ENCODE data around the gene ELFN2. TPM values are rescaled to one million over a fixed set of nuclear protein-coding genes. Genes with fewer than 3 reads are reported as not detected.
A peak's percentile ranks its signal among the peaks of the same experiment; 100 is the strongest.

ELFN2 gene
- total RNA-seq, 1 experiment from 2014 or later = 4.0 TPM

- intact Hi-C loops (cut with micrococcal nuclease; ENCODE audit: unreplicated experiment) = no loop called here
- H3K27ac Mint-ChIP-seq (ENCODE audit: unreplicated experiment) = no peak overlapping the region
- DNase-seq = no peak
- Histone ChIP-seq H3K27me3 (replicated peaks; ENCODE audit: control insufficient read depth, insufficient read depth, low read length) (no peaks in the 10 kb centered on the region), H3K9me3 (no peaks in the 10 kb centered on the region), H3K4me3 (ENCODE audit: low read depth, low read length) (peak overlapping the region; percentile 61; the same call in 1 of the 2 replicates), H3K4me1 (peaks cover 5% of the 10 kb centered on the region), H3K36me3 (ENCODE audit: control insufficient read depth, insufficient read depth, low read length) (no peaks in the 10 kb centered on the region)
- H3K27me3 Mint-ChIP-seq (ENCODE audit: insufficient read depth, unreplicated experiment) = no peaks in the 10 kb centered on the region
- ChIA-PET CTCF (interaction anchor here (1.2 kb wide), 1 partner anchor 108 kb away, joined by 3 read pairs; no protein-coding TSS in a partner anchor), POLR2A (no interaction called here)
- BruUV-seq (replicated peaks) = no TSS peak
- TF ChIP-seq, protein P1, sequence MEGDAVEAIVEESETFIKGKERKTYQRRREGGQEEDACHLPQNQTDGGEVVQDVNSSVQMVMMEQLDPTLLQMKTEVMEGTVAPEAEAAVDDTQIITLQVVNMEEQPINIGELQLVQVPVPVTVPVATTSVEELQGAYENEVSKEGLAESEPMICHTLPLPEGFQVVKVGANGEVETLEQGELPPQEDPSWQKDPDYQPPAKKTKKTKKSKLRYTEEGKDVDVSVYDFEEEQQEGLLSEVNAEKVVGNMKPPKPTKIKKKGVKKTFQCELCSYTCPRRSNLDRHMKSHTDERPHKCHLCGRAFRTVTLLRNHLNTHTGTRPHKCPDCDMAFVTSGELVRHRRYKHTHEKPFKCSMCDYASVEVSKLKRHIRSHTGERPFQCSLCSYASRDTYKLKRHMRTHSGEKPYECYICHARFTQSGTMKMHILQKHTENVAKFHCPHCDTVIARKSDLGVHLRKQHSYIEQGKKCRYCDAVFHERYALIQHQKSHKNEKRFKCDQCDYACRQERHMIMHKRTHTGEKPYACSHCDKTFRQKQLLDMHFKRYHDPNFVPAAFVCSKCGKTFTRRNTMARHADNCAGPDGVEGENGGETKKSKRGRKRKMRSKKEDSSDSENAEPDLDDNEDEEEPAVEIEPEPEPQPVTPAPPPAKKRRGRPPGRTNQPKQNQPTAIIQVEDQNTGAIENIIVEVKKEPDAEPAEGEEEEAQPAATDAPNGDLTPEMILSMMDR (IDR thresholded peaks at IDR 0.05; ENCODE audit: insufficient read depth in 1 of 2, low read depth in 1 of 2, low read length in 1 of 2, severe bottlenecking in 1 of 2, unreplicated experiment in 1 of 2) = no peak
- H3K4me3 Mint-ChIP-seq (ENCODE audit: unreplicated experiment) = peak overlapping the region; percentile 82
- peaks cover 9% of the 10 kb centered on the region for H3K36me3 Mint-ChIP-seq (ENCODE audit: insufficient read depth, unreplicated experiment)
- H3K9me3 Mint-ChIP-seq (ENCODE audit: unreplicated experiment) = no peaks in the 10 kb centered on the region
- peaks cover 14% of the 10 kb centered on the region for H3K4me1 Mint-ChIP-seq (ENCODE audit: low read depth, unreplicated experiment)
Observed at GRCh38 chr22:37425800-37426705, 1.2 kb downstream of the ELFN2 start.

GRCh38 chr22:37425369-37425768 lies 1.9 kb downstream of the ELFN2 start:
- ChIA-PET POLR2A (no interaction called here), CTCF (interaction anchor here (1.2 kb wide), 1 partner anchor 108 kb away, joined by 3 read pairs; no protein-coding TSS in a partner anchor)
- intact Hi-C loops (cut with micrococcal nuclease; ENCODE audit: unreplicated experiment) = no loop called here
- Histone ChIP-seq H3K36me3 (ENCODE audit: control insufficient read depth, insufficient read depth, low read length) (no peaks in the 10 kb centered on the region), H3K27me3 (replicated peaks; ENCODE audit: control insufficient read depth, insufficient read depth, low read length) (no peaks in the 10 kb centered on the region), H3K4me3 (ENCODE audit: low read depth, low read length) (no peak overlapping the region), H3K9me3 (no peaks in the 10 kb centered on the region), H3K4me1 (no peaks in the 10 kb centered on the region)
- no peaks in the 10 kb centered on the region for H3K27me3 Mint-ChIP-seq (ENCODE audit: insufficient read depth, unreplicated experiment)
- no peak overlapping the region for H3K4me3 Mint-ChIP-seq (ENCODE audit: unreplicated experiment)
- TF ChIP-seq, protein P1 (IDR thresholded peaks at IDR 0.05; ENCODE audit: insufficient read depth in 1 of 2, low read depth in 1 of 2, low read length in 1 of 2, severe bottlenecking in 1 of 2, unreplicated experiment in 1 of 2) = no peak
- no peak for DNase-seq
- no peak overlapping the region for H3K27ac Mint-ChIP-seq (ENCODE audit: unreplicated experiment)
- no TSS peak for BruUV-seq (replicated peaks)
- H3K36me3 Mint-ChIP-seq (ENCODE audit: insufficient read depth, unreplicated experiment) = peaks cover 9% of the 10 kb centered on the region
- no peaks in the 10 kb centered on the region for H3K9me3 Mint-ChIP-seq (ENCODE audit: unreplicated experiment)
- H3K4me1 Mint-ChIP-seq (ENCODE audit: low read depth, unreplicated experiment) = peaks cover 7% of the 10 kb centered on the region

DNA sequence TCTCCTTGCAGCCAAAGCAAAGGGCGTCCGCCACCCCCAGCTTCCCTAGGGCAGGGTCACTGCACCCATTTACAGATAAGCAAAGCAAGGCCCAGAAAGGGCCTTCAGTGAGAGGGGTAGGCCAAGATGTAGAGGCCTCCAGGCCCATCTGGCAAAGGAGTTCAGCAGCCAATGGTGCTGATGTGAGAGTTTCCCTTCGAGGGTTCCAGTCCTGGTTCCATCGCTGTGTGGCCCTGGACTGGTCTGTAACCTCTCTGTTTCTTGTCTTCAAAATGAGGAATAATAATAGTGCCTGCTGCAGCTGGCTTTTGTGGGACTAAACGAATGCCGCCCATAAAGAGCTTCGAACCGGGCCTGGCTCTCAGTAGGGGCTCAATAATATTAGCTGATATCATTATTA lies 4.0 kb downstream of the ELFN2 start:
- Mint-ChIP-seq H3K36me3 (ENCODE audit: insufficient read depth, unreplicated experiment) (peaks cover 2% of the 10 kb centered on the region), H3K4me3 (ENCODE audit: unreplicated experiment) (no peak overlapping the region), H3K27ac (ENCODE audit: unreplicated experiment) (no peak overlapping the region), H3K27me3 (ENCODE audit: insufficient read depth, unreplicated experiment) (no peaks in the 10 kb centered on the region), H3K4me1 (ENCODE audit: low read depth, unreplicated experiment) (no peaks in the 10 kb centered on the region), H3K9me3 (ENCODE audit: unreplicated experiment) (no peaks in the 10 kb centered on the region)
- intact Hi-C loops (cut with micrococcal nuclease; ENCODE audit: unreplicated experiment) = no loop called here
- H3K27me3 ChIP-seq (replicated peaks; ENCODE audit: control insufficient read depth, insufficient read depth, low read length) = no peaks in the 10 kb centered on the region
- no TSS peak for BruUV-seq (replicated peaks)
- no peak for DNase-seq
- ChIA-PET CTCF (no interaction called here), POLR2A (no interaction called here)
- H3K4me1 ChIP-seq = no peaks in the 10 kb centered on the region
- no peaks in the 10 kb centered on the region for H3K36me3 ChIP-seq (ENCODE audit: control insufficient read depth, insufficient read depth, low read length)
- H3K4me3 ChIP-seq (ENCODE audit: low read depth, low read length) = no peak overlapping the region
- TF ChIP-seq, protein P1 (IDR thresholded peaks at IDR 0.05; ENCODE audit: insufficient read depth in 1 of 2, low read depth in 1 of 2, low read length in 1 of 2, severe bottlenecking in 1 of 2, unreplicated experiment in 1 of 2) = no peak
- H3K9me3 ChIP-seq = no peaks in the 10 kb centered on the region

Measured in Caco-2 (cell line).